CD4-positive, alpha-beta T cell treated with Interleukin-2 at 100 ng/mL for 4 hours (primary cell): Measurements from ENCODE around the gene PARP12.

Experiments
- DNase-seq: peaks from one replicate; pipeline ENCODE4 v3.0.0-alpha.2; 2020; ENCODE audit warnings: low spot score

The PARP12 gene

DNA sequence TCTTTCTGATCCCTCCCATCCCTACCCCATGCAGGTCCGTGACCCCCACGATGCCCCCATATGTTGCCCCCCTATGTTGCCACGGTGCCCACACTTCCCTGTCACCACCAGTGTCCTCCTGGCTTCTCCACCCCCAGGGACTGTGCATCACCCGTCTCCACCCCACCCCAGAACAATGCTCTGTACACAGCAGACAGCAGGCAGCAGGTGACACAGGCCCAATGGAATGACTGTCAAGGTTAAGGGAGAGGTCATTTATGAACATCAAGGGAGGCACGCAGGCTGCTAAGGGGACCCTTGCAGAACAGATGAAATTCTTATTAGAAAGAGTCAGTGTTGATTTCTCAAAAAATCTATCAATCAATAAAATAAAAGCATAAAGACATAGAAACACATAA lies 71.5 kb downstream of the PARP12 start:
- DNase-seq: no peak

DNA sequence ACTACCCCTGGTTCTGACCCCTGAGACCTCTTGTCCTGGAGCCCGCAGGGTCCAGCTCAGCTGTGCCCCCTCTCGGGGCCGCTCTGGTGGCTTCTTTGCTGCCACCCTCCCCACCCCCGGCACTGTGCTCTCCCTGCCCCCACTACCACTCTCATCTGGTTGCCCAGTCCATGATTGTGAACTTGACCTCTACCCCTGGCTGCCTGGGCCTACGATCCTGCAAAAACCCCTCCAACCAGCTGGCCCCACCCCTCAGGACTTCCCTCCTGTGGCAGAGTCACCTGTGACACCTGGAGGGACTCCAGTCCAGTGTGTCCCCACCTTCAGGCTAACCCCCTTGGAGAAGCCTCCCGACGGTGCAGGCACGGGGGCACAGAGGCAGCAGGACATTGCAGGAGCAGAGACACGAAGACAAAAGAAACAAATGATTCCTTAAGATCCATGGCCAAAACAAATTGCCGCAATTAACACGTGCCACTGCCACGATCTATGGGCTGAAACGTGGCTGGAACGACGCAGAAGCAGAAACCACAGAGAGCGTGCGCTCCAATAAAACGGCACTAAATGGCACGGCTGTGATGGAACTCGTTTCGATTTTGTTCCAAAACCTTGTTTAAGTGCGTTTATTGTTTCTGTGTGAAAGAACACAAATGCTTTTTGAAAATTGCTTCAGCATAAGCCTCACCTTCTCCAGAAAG lies 72.0 kb downstream of the PARP12 start:
- DNase-seq: no peak

DNA sequence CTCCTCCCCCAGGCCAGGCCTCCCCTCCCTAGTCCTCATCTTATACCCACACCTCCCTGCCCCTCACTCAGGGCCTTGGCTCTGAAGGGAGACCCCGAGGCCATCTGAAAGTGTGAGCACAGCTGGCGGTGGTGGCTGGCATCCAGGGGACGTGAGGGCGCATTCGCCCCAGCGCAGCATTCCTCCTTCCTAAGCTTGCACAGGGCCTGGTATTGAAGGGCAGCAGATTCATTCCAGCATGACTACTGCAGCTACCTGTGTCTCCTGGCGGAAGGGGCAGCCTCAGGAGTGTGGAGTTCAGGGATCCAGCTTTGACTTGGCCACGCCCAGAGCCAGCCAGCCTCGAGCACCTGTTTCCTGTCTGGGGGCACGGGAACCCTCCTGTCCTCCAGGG lies 72.6 kb downstream of the PARP12 start:
- no peak for DNase-seq

DNA sequence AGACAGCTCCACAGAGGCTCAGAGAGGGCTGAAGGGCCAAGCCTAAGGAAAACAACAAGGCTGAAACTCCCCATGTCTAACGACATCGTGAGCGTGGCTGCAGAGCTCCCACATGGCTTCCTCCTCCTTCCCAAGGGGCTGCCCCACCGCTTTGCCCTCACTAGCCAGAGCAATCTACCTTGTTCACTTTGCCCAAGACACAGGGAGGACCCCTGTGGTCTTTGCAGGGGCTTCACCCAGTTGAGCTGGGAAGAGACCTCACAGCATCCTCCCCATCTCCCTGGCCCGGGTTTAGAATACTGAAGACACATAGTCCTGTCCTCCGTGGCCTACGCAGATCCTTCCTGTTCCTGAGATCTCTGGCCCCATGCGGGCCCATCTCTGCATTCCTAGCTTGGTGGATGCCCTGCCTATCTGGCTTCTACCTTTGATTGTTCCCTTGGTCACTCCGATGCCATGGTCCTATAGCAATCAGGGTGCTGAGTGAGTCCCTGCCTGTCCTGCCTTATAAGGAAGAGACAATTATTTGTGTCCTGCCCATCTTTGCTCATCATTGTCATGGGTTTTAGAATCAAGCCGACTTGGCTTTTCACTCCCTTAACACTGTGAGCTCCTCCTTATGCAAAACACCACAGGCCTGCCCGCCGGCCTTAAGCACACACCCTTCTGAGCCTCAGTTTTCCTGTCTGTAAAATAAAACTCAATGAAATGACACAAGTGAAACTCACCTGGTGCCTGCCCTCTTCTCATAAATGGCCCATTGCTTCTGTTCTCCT lies 73.2 kb downstream of the PARP12 start:
- DNase-seq: no peak

DNA sequence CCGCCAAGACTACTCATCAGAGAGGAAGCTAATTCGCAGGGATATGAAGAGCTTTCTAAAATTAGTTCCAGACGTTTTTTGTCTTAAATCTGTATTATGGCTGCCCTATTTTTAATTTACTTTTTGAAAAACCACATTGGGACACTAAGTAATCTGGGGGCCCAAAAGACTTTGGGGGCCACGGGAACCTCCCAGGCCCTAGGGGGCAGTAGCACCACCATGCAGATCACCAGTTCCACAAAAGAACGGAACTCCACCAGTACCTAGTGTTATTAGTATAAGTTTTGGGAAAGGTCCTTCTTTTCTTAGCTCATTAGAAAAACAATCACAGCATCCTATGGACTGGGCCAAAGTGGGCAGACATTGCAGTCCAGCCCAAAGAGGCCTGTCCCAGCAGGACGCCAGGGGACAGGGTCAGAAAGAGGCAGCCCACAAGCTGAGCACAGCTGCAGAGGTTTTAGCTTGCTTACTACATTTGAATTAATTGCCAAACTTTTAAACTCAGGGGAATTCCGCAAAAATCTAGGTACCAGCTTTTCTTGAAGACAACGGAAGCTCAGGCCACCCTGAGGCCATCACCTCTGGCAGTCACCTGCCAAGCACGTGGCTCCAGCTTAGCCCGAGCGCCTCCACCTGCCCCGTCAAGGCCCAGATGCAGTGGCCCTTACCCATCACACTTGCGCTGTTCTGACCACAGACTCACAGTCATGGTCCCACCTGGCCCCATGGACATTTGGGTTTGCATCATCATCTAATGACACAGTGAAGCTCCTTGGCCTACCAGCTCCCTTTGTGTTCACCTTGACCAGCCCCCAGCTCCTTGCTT lies 74.8 kb downstream of the PARP12 start:
- DNase-seq: no peak

DNA sequence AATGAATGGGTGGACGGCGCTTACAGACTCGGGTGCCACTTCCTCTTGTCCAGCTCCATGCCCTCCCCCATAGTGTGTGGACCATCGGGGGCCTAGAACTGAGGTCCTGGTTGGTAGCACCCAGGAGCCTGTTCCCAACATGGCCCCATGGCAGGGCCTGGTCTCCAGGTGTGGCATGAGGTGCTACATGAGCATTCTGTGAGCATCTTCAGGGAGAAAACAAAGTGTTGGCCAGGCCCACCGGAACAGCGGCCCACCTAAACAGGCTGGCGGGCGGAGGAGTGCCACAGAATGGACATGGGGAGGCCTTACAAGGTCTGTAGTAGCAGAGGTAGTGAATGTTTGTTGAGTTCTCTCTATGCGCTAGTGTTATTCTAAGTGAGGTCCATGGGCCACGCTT lies 76.9 kb downstream of the PARP12 start:
- DNase-seq: no peak

DNA sequence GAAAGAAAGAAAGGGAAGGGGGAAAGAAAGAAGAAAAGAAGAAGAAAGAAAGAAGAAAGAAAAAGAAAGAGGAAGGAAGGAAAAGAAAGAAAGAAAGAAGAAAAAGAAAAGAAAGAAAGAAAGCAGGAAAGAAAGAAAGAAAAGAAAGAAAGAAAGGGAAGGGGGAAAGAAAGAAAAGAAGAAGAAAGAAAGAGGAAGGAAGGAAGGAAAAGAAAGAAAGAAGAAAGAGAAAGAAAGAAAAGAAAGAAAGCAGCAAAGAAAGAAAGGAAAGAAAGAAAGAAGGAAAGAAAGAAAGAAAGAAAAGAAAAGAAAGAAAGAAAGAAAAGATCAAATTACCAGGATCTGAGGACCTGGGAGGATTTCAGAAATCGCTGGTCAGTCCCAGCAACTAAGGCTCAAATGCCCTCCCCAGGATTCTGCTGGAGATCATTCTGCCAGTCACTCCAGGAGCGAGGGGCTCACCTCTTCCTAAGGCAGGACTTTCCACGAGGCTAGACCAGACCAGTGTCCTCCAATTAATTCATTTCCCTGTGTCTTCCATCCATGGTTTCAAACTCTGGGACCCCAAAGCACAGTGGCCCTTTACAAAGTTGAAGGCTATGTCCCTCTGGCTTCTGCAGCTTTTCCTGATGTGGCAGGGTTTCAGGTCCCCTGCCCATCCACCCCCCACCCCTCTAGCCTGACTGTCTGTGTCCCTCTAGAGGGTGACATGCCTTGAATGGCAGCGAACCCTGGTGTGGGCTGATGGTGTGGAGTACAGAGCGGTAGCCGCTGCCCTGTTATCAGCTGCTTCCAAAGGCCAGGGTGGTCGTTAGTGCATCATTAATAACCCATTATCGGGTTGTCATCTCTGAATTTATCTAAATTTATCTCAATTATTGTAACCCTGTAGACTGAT lies 77.9 kb downstream of the PARP12 start:
- no peak for DNase-seq

DNA sequence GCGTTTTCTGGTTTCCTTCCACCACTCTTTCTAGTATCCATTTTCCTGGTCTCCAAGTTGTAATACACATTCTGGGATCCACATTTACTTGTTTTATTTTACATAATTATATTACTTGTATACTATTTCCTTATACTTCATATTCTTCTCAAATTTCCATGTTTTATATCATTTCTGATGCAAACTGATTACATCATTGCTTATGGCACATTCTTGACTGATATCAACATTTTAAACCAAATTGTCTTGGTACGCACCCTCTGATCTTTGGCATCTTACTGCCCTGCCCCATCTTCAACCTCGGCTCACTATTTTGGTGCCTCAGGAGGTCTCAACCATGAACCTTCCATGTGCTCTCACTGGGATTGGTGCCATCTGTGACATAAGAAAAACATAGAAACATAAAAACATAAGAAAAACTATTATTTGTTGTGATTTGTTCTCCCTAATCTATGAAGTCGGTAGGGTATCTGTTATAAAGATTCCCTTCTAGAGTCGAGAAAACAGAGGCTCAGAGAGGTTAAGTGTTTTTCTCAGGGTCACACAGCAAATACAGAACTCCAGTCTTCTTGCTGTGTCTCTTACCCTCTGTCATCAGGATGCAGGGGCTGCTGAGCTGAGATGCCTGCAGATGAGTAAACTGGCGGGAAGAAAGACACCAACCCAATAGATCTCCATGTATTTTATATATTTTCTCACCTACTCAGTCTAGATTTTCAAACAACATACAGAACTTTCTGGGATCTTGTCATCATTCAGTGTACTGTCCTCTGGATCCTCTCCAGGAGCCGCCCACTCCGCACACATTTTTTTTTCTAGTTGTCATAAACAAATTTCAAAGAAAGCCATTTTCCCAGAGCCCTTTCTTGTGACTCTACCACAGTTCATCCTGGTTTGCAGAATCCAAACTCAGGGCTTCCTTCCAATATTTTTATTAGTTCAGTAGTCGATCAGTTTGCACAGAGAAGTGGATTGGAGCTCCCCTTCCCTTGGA lies 79.5 kb downstream of the PARP12 start:
- no peak for DNase-seq

DNA sequence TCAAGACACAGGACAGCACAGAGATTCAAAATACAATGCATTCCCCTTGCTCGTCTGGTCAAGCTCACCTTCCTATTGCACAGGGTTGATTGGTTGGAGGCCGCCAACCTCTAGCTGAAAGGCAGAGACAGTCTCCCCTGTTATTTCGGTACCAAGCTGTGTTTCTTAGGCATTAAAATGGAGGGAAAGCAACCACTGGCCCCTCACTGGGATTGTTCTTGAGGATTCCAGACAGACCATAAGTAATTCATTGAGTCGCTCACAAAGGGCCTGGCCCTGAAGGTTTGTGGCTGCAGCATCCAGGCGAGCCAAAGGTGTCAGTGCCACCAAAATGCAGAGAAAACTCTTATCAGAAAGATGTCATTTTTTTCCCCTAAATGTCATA lies 81.2 kb downstream of the PARP12 start:
- DNase-seq: no peak

DNA sequence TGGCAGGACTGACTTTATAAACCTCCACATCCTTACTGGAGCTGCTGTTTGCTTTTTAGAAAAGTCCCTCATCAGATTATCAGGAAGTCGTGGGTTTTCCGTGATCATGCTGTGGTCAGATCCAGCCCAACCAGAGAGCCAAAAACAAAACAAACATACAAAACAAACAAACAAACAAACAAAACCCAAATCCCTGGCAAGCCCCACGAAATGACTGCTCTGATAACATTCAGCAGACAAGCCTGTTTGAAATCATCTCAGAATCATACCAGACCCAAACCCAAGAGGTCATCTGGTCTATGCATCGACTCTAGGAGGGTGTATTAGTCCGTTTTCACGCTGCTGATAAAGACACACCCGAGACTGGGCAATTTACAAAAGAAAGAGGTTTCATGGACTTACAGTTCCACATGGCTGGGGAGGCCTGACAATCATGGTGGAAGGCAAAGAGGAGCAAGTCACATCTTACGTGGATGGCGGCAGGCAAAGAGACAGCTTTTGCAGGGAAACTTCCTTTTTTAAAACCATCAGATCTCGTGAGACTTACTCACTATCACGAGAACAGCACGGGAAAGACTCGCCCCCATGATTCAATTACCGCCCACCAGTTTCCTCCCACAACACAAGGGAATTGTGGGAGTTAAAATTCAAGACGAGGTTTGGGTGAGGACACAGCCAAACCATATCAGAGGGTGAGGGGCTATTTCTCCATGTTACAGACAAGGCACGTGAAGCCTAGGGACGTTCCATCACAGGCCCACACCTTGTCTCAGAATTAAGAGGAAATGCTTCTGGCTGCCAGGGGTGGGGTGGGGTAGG lies 85.7 kb downstream of the PARP12 start:
- no peak for DNase-seq

DNA sequence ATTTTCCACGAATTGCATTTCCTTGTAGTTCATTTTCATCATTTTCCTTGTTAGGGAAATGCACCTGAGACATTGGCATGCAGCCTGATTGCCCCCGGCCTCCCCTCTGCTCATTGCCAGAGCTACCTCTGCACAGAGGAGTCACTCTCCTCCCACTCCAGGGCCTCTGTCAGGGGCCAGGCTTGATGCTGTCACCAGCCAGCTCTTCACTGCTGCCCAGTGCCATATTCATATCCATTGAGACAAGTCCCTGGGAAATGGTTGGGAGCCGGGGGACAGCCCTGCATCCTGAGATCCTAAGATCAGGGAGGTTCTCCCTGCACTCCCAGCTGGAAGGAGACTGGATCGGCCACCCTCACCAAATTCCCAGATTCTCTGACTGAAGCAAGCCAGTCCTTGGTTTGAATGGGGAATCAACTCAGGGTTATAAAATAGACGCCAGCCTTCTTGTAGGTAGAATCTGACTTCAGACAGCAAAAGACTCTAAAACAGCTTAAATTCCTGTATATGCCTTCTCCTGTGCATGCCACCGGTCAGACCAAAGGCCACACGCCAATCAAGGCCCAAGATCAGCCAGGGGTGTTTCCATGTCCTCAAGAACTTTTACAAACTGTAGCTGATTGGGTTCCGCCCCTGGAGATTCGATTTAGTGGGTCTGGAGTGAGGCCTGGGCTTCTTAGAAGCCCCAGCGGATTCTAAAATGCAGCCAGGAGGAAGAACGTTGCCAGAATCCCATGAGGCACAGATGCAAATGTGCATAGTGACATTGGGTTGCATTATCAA lies 86.5 kb downstream of the PARP12 start:
- no peak for DNase-seq

DNA sequence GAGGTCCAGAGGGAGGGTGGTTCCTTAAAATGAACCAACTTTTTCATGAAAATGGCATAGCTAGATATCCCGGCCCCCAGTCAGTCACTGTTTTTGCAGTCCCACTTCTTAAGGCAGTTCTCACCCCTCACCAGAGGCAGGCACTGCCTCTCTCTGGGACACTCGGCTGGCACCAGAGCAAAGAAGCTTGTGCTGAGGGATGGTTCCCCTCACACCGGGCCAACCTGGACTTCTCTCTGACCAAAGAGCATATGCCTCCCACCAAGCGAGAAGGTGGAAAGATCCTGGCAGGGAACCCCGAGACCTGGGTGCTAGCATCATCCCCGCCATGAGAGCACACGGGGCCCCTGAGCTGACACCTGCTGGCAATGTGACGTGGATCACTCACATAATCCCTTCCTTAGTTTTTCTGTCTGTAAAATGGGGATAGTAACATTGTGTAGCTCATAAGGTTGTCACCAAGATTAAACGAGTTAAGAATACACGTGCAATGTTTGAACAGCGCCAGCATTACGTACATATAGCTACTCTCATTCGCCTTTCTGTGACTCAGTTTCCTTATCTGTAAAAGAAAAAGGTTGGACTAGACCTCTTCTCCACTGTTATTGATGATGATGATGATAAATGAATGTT lies 88.5 kb downstream of the PARP12 start:
- no peak for DNase-seq
